Measurements from ENCODE around the gene GAS2L2. TPM values are rescaled to one million over a fixed set of nuclear protein-coding genes. Genes with fewer than 3 reads are reported as not detected.

Gene GAS2L2
- total RNA-seq, 2 donors from 2014 or later: not detected

- Mint-ChIP-seq H3K4me1 (peaks cover 2% of the 10 kb centered on the region), H3K4me3 (no peak overlapping the region), H3K36me3 (ENCODE audit: low read depth) (peaks cover 3% of the 10 kb centered on the region), H3K27me3 (peaks cover 59% of the 10 kb centered on the region), H3K27ac (no peak overlapping the region)
- ATAC-seq (no peak), DNase-seq (no peak)
- no peaks in the 10 kb centered on the region for H3K9me3 ChIP-seq (ENCODE audit: control insufficient read depth, low read length, poor library complexity, severe bottlenecking)
Measured at GRCh38 chr17:35748341-35748841, 4.6 kb downstream of the GAS2L2 start.

- DNase-seq: peak; percentile 49 to 74 (median 54)
- Mint-ChIP-seq H3K27ac (no peak overlapping the region), H3K27me3 (peaks cover 56% of the 10 kb centered on the region)
Measured at GRCh38 chr17:35747540-35748017, 5.5 kb downstream of the GAS2L2 start.

DNA sequence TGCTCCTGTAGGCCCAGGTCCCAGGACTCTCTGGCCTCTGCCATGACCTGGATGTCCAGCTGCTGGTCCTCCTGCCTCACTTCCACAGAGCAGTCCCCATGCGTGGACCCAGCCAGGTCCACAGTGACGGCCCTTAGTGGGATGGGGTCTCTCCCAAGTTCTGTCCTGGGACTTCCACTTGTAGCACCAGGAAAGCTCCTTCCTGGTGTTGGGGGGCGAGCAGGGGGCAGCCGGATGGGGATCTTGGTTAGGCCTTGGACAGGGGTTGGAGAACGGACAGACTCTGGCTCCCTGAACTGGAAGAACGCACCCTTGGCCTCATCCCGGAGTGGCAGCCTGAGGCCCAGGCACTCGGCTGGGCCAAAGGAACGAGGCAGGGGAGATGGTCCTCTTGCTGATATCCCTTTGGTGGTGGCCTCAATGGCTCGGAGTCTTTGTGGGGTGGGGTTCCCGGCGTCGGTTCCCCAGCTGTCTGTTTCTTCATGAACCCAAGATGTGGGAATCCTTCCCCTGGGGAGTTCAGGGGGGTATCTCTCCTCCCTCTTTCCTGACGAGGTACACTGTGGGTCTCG, 7.2 kb downstream of the GAS2L2 start:
- DNase-seq: no peak
- peaks cover 55% of the 10 kb centered on the region for H3K27me3 Mint-ChIP-seq
- H3K4me1 Mint-ChIP-seq: peaks cover 5% of the 10 kb centered on the region
- ATAC-seq: no peak
- no peaks in the 10 kb centered on the region for H3K9me3 ChIP-seq (ENCODE audit: control insufficient read depth, low read length, poor library complexity, severe bottlenecking)
- H3K36me3 Mint-ChIP-seq (ENCODE audit: low read depth): no peaks in the 10 kb centered on the region
- H3K27ac Mint-ChIP-seq: no peak overlapping the region
- no peak overlapping the region for H3K4me3 Mint-ChIP-seq

More at GRCh38 chr17:35747540-35748017, 5.5 kb downstream of the GAS2L2 start:
- H3K9me3 ChIP-seq (ENCODE audit: control insufficient read depth, low read length, poor library complexity, severe bottlenecking): no peaks in the 10 kb centered on the region
- no peak overlapping the region for H3K4me3 Mint-ChIP-seq
- ATAC-seq: peak; percentile 96
- peaks cover 2% of the 10 kb centered on the region for H3K4me1 Mint-ChIP-seq
- peaks cover 3% of the 10 kb centered on the region for H3K36me3 Mint-ChIP-seq (ENCODE audit: low read depth)

GRCh38 chr17:35745246-35745645, 7.8 kb downstream of the GAS2L2 start:
- no peak for ATAC-seq
- Mint-ChIP-seq H3K27me3 (peaks cover 55% of the 10 kb centered on the region), H3K27ac (no peak overlapping the region)

GRCh38 chr17:35744830-35745229, 8.2 kb downstream of the GAS2L2 start:
- no peak overlapping the region for H3K27ac Mint-ChIP-seq
- H3K4me3 Mint-ChIP-seq: no peak overlapping the region
- H3K9me3 ChIP-seq (ENCODE audit: control insufficient read depth, low read length, poor library complexity, severe bottlenecking): no peaks in the 10 kb centered on the region
- peaks cover 5% of the 10 kb centered on the region for H3K4me1 Mint-ChIP-seq
- ATAC-seq (no peak), DNase-seq (no peak)
- peaks cover 55% of the 10 kb centered on the region for H3K27me3 Mint-ChIP-seq
- H3K36me3 Mint-ChIP-seq (ENCODE audit: low read depth): no peaks in the 10 kb centered on the region

More at GRCh38 chr17:35745246-35745645, 7.8 kb downstream of the GAS2L2 start:
- Mint-ChIP-seq H3K36me3 (ENCODE audit: low read depth) (no peaks in the 10 kb centered on the region), H3K4me3 (no peak overlapping the region), H3K4me1 (peaks cover 5% of the 10 kb centered on the region)
- DNase-seq: no peak
- no peaks in the 10 kb centered on the region for H3K9me3 ChIP-seq (ENCODE audit: control insufficient read depth, low read length, poor library complexity, severe bottlenecking)

- no peaks in the 10 kb centered on the region for H3K9me3 ChIP-seq (ENCODE audit: control insufficient read depth, low read length, poor library complexity, severe bottlenecking)
- Mint-ChIP-seq H3K27ac (no peak overlapping the region), H3K27me3 (peaks cover 52% of the 10 kb centered on the region), H3K36me3 (ENCODE audit: low read depth) (peaks cover 3% of the 10 kb centered on the region), H3K4me3 (no peak overlapping the region), H3K4me1 (peaks cover 9% of the 10 kb centered on the region)
- no peak for ATAC-seq
- no peak for DNase-seq
Measured at GRCh38 chr17:35743626-35744328, 9.3 kb downstream of the GAS2L2 start.

DNA sequence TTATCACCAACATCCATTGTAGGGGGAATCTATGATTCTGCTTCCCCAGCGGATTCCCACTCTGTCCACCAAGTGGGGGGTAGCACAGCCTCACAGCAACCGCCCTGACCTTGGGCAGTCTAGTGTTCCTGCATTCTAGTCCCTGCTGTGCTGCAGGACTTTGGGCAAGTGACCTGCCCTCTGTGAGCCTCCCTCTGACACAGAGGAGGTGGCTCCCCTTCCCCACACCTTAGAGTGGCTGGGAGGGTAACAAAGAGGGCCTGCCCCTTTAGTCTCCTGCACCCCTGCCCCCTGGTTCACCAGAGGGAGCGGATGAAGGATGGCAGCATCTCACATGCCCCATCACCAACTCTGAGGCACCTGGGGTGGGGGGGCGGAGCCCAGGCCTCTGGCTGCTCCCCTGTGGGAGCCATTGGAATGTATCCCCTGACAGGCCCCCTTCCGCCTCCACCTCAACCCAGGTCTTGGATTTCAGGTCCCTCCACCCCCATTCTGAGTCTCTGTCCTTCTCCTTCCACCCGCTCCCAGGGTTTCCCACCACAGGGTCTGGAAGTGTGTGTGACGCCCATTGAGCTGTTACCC, 10.1 kb downstream of the GAS2L2 start:
- DNase-seq (no peak), ATAC-seq (no peak)
- H3K27ac Mint-ChIP-seq: no peak overlapping the region
- peaks cover 44% of the 10 kb centered on the region for H3K27me3 Mint-ChIP-seq
- no peaks in the 10 kb centered on the region for H3K9me3 ChIP-seq (ENCODE audit: control insufficient read depth, low read length, poor library complexity, severe bottlenecking)
- H3K4me3 Mint-ChIP-seq: no peak overlapping the region
- peaks cover 3% of the 10 kb centered on the region for H3K36me3 Mint-ChIP-seq (ENCODE audit: low read depth)
- peaks cover 9% of the 10 kb centered on the region for H3K4me1 Mint-ChIP-seq

GRCh38 chr17:35742496-35742895, 10.5 kb downstream of the GAS2L2 start:
- Mint-ChIP-seq H3K27me3 (peaks cover 44% of the 10 kb centered on the region), H3K36me3 (ENCODE audit: low read depth) (peaks cover 3% of the 10 kb centered on the region), H3K27ac (no peak overlapping the region), H3K4me3 (peak overlapping the region; percentile 43), H3K4me1 (peaks cover 9% of the 10 kb centered on the region)
- ATAC-seq (no peak), DNase-seq (no peak)
- H3K9me3 ChIP-seq (ENCODE audit: control insufficient read depth, low read length, poor library complexity, severe bottlenecking): no peaks in the 10 kb centered on the region

DNA sequence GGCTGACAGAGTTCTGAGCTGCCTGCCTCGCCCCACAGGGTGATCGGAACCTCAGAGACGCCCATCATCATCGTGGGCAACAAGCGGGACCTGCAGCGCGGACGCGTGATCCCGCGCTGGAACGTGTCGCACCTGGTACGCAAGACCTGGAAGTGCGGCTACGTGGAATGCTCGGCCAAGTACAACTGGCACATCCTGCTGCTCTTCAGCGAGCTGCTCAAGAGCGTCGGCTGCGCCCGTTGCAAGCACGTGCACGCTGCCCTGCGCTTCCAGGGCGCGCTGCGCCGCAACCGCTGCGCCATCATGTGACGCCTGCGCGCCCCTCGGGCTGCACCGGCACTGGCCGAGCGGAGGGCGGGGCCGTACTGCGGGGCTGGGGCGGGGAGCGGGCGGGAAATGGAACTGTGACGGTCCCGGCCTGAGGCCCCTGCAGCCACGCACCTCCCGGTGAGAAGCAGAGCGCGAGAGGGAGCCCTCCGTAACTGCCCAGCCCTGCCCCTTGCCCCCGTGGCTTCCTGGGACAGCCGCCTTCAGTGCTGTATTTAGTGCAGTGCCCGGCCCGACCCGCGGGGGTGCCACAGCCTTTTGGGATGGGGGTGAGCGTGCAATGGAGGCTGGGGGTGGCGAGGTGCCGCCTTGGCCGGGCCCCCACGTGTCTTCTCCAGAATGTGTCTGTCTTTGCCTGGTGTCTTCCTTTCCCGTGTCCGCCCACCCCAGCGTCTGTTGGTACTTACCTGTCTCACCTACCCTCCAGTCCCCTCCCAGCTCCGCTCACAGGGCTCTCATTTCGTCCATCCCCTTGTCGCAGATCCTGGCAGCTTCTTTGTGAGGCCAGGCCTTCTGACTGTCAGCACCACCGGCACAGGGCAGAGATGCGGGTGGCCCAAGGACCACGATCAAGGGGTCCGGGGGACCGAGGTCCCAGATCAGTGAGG, 11.8 kb downstream of the GAS2L2 start:
- no peaks in the 10 kb centered on the region for H3K9me3 ChIP-seq (ENCODE audit: control insufficient read depth, low read length, poor library complexity, severe bottlenecking)
- H3K4me1 Mint-ChIP-seq: peaks cover 9% of the 10 kb centered on the region
- H3K4me3 Mint-ChIP-seq: peak overlapping the region; percentile 77
- no peak overlapping the region for H3K27ac Mint-ChIP-seq
- DNase-seq (no peak), ATAC-seq (peak; percentile 60)
- peaks cover 3% of the 10 kb centered on the region for H3K36me3 Mint-ChIP-seq (ENCODE audit: low read depth)
- H3K27me3 Mint-ChIP-seq: peaks cover 39% of the 10 kb centered on the region

GRCh38 chr17:35740216-35740615, 12.8 kb downstream of the GAS2L2 start:
- ATAC-seq: no peak
- Mint-ChIP-seq H3K27me3 (peaks cover 39% of the 10 kb centered on the region), H3K27ac (no peak overlapping the region), H3K36me3 (ENCODE audit: low read depth) (peaks cover 3% of the 10 kb centered on the region), H3K4me1 (peaks cover 9% of the 10 kb centered on the region), H3K4me3 (no peak overlapping the region)
- no peaks in the 10 kb centered on the region for H3K9me3 ChIP-seq (ENCODE audit: control insufficient read depth, low read length, poor library complexity, severe bottlenecking)
- DNase-seq: no peak

- H3K9me3 ChIP-seq (ENCODE audit: control insufficient read depth, low read length, poor library complexity, severe bottlenecking): no peaks in the 10 kb centered on the region
- no peak overlapping the region for H3K4me3 Mint-ChIP-seq
- H3K27me3 Mint-ChIP-seq: peaks cover 34% of the 10 kb centered on the region
- peaks cover 9% of the 10 kb centered on the region for H3K4me1 Mint-ChIP-seq
- DNase-seq (no peak), ATAC-seq (no peak)
- no peak overlapping the region for H3K27ac Mint-ChIP-seq
- H3K36me3 Mint-ChIP-seq (ENCODE audit: low read depth): peaks cover 3% of the 10 kb centered on the region
Measured at GRCh38 chr17:35738519-35739133, 14.4 kb downstream of the GAS2L2 start.

DNA sequence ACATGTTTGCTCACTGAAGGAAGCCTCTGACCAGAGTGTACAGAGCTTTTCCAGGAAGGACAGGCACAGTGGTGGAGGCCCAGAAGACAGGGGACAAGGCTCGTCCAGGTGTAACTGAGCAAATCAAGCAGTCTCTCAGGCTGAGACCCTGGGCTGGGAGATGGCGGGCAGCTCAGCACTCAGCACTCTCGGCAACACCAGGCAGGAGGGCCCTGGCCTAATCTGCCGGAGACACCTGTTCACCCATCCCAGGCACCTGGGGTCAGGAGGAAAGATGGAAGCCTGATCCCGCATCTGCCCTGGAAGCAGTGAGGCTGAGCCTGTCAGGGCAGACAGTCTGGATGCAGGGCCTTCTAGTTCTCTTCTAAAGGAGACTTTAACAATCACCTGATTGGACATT, 16.8 kb downstream of the GAS2L2 start:
- Mint-ChIP-seq H3K27ac (no peak overlapping the region), H3K4me1 (peaks cover 7% of the 10 kb centered on the region), H3K4me3 (no peak overlapping the region), H3K36me3 (ENCODE audit: low read depth) (peaks cover 3% of the 10 kb centered on the region), H3K27me3 (peaks cover 18% of the 10 kb centered on the region)
- no peak for ATAC-seq
- DNase-seq: no peak
- no peaks in the 10 kb centered on the region for H3K9me3 ChIP-seq (ENCODE audit: control insufficient read depth, low read length, poor library complexity, severe bottlenecking)

All from T-helper 17 cell (primary cell).